ENCODE results near the gene CDK4.

DNA sequence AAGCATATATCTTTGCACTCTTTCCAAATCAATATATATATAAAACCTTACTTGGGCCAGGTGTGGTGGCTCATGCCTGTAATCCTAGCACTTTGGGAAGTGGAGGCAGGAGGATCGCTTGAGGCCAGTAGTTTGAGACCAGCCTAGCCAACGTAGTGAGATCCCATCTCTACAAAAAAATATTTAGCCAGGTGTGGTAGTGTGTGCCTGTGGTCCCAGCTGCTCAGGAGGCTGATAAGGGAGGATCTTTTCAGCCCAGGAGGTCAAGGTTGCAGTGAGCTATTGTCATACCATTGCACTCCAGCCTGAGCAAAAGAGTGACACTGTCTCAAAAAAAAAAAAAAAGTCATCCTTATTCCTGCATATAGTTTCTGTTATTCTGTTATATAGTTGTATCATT is 43.8 kb downstream of the CDK4 start:
- TF ChIP-seq, protein P1, sequence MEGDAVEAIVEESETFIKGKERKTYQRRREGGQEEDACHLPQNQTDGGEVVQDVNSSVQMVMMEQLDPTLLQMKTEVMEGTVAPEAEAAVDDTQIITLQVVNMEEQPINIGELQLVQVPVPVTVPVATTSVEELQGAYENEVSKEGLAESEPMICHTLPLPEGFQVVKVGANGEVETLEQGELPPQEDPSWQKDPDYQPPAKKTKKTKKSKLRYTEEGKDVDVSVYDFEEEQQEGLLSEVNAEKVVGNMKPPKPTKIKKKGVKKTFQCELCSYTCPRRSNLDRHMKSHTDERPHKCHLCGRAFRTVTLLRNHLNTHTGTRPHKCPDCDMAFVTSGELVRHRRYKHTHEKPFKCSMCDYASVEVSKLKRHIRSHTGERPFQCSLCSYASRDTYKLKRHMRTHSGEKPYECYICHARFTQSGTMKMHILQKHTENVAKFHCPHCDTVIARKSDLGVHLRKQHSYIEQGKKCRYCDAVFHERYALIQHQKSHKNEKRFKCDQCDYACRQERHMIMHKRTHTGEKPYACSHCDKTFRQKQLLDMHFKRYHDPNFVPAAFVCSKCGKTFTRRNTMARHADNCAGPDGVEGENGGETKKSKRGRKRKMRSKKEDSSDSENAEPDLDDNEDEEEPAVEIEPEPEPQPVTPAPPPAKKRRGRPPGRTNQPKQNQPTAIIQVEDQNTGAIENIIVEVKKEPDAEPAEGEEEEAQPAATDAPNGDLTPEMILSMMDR (IDR thresholded peaks at IDR 0.05; ENCODE audit: insufficient read depth, low read length) = no peak
- no peak for TF ChIP-seq SPI1 (IDR thresholded peaks at IDR 0.05; ENCODE audit: borderline replicate concordance, low read depth)
- TF ChIP-seq, protein P2, sequence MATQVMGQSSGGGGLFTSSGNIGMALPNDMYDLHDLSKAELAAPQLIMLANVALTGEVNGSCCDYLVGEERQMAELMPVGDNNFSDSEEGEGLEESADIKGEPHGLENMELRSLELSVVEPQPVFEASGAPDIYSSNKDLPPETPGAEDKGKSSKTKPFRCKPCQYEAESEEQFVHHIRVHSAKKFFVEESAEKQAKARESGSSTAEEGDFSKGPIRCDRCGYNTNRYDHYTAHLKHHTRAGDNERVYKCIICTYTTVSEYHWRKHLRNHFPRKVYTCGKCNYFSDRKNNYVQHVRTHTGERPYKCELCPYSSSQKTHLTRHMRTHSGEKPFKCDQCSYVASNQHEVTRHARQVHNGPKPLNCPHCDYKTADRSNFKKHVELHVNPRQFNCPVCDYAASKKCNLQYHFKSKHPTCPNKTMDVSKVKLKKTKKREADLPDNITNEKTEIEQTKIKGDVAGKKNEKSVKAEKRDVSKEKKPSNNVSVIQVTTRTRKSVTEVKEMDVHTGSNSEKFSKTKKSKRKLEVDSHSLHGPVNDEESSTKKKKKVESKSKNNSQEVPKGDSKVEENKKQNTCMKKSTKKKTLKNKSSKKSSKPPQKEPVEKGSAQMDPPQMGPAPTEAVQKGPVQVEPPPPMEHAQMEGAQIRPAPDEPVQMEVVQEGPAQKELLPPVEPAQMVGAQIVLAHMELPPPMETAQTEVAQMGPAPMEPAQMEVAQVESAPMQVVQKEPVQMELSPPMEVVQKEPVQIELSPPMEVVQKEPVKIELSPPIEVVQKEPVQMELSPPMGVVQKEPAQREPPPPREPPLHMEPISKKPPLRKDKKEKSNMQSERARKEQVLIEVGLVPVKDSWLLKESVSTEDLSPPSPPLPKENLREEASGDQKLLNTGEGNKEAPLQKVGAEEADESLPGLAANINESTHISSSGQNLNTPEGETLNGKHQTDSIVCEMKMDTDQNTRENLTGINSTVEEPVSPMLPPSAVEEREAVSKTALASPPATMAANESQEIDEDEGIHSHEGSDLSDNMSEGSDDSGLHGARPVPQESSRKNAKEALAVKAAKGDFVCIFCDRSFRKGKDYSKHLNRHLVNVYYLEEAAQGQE (IDR thresholded peaks at IDR 0.05; ENCODE audit: insufficient replicate concordance, low read depth) = no peak
- no peak for TF ChIP-seq POLR2AphosphoS5 (IDR thresholded peaks at IDR 0.05; ENCODE audit: low read depth)
- TF ChIP-seq GABPA (IDR thresholded peaks at IDR 0.05; ENCODE audit: low read depth) = no peak

Measured in HL-60 (cell line).